ENCODE measurements around the gene ABCB11.

- TF ChIP-seq CTCF (IDR thresholded peaks at IDR 0.05): no peak
- no peak for TF ChIP-seq POLR2A (IDR thresholded peaks at IDR 0.05)
These were observed 123.0 kb downstream of the ABCB11 start for GRCh38 chr2:168907940-168908662.
